HG03280 (cell line): ENCODE measurements around the gene FLACC1.

Experiments
- ATAC-seq: cut with Tn5 transposase; IDR thresholded peaks from one replicate; pipeline ENCODE4 v1.9.1; 2021; ENCODE audit warnings: mild to moderate bottlenecking, moderate library complexity; ENCODE audit not compliant: unreplicated experiment

The FLACC1 gene

GRCh38 chr2:201279079-201279478 is 78.1 kb downstream of the FLACC1 start:
- no peak for ATAC-seq

- ATAC-seq = no peak
Measured at GRCh38 chr2:201276511-201276910, 80.6 kb downstream of the FLACC1 start.

GRCh38 chr2:201275990-201276389 is 81.2 kb downstream of the FLACC1 start:
- ATAC-seq = no peak

GRCh38 chr2:201275069-201275468 is 82.1 kb downstream of the FLACC1 start:
- no peak for ATAC-seq

GRCh38 chr2:201273330-201273983 is 83.7 kb downstream of the FLACC1 start:
- no peak for ATAC-seq

- ATAC-seq = no peak
Measured at GRCh38 chr2:201271917-201272316, 85.2 kb downstream of the FLACC1 start.

- no peak for ATAC-seq
Measured at GRCh38 chr2:201270293-201271001, 86.7 kb downstream of the FLACC1 start.

- no peak for ATAC-seq
Measured at GRCh38 chr2:201269764-201270163, 87.4 kb downstream of the FLACC1 start.

GRCh38 chr2:201267278-201268030 is 89.7 kb downstream of the FLACC1 start:
- no peak for ATAC-seq

GRCh38 chr2:201266629-201267028 is 90.5 kb downstream of the FLACC1 start:
- no peak for ATAC-seq

GRCh38 chr2:201264472-201265173 is 92.5 kb downstream of the FLACC1 start:
- ATAC-seq = no peak

GRCh38 chr2:201263779-201264178 is 93.4 kb downstream of the FLACC1 start:
- ATAC-seq = no peak

GRCh38 chr2:201262718-201263117 is 94.4 kb downstream of the FLACC1 start:
- no peak for ATAC-seq

- no peak for ATAC-seq
Measured at GRCh38 chr2:201261906-201262305, 95.2 kb downstream of the FLACC1 start.

- ATAC-seq = no peak
Measured at GRCh38 chr2:201261471-201261870, 95.7 kb downstream of the FLACC1 start.

- ATAC-seq = peak; percentile 41
Measured at GRCh38 chr2:201260302-201260800, 96.8 kb downstream of the FLACC1 start, which contains the start of gene CASP8. Gene CASP8 (plus strand): TSS chr2:201260536. CDS start chr2:201266487, 5,951 bp downstream.

GRCh38 chr2:201258666-201259615 is 98.2 kb downstream of the FLACC1 start:
- ATAC-seq = peak; percentile 5

- ATAC-seq = peak; percentile 65
Measured at GRCh38 chr2:201257956-201258665, 99.0 kb downstream of the FLACC1 start.

- peak; percentile 44 for ATAC-seq
Measured at GRCh38 chr2:201257381-201257955, 99.7 kb downstream of the FLACC1 start.
